SU-DHL-6 (cell line): ENCODE measurements around the gene COL4A2.

Experiments used
- H2AFZ ChIP-seq: fragments of 200-600 bp; sonication (generic); 2 replicates; pipeline ENCODE4 v1.6.1; 2014; ENCODE audit warnings: low read depth, mild to moderate bottlenecking, moderate library complexity, mixed read lengths, antibody characterized with exemption, low read length; ENCODE audit not compliant: severe bottlenecking
- H3F3A ChIP-seq: fragments of 200-600 bp; shearing (Covaris generic); 2 replicates; pipeline ENCODE4 v1.6.0; 2016; ENCODE audit warnings: antibody characterized with exemption, mild to moderate bottlenecking; ENCODE audit not compliant: insufficient read depth
- H3K27ac ChIP-seq: fragments of 200-600 bp; sonication (generic); 2 replicates; pipeline ENCODE4 v1.5.1; 2016; ENCODE audit warnings: low read depth, mild to moderate bottlenecking, low read length, moderate library complexity, mixed read lengths
- H3K27me3 ChIP-seq: fragments of 200-600 bp; sonication (generic), shearing (Covaris generic); 2 replicates; pipeline ENCODE4 v1.6.0; 2014; ENCODE audit warnings: mild to moderate bottlenecking, low read length
- H3K36me3 ChIP-seq: fragments of 200-600 bp; sonication (generic); 2 replicates; pipeline ENCODE4 v1.6.1; 2014; ENCODE audit warnings: mild to moderate bottlenecking, low read length, mixed read lengths
- H3K4me2 ChIP-seq: fragments of 300-600, 200-600 bp; shearing (Covaris generic), sonication (generic); 2 replicates; pipeline ENCODE4 v1.6.0; 2014; ENCODE audit warnings: low read length, low read depth, mild to moderate bottlenecking; ENCODE audit not compliant: poor library complexity, severe bottlenecking
- H3K4me3 ChIP-seq: fragments of 200-600 bp; sonication (generic); 2 replicates; pipeline ENCODE4 v1.5.1; 2014; ENCODE audit warnings: antibody characterized with exemption, low read length, mild to moderate bottlenecking, mixed read lengths; ENCODE audit not compliant: insufficient read depth, poor library complexity, severe bottlenecking
- H3K79me2 ChIP-seq: fragments of 200-600 bp; sonication (generic); 2 replicates; pipeline ENCODE4 v1.6.1; 2014; ENCODE audit warnings: mild to moderate bottlenecking, low read length, moderate library complexity; ENCODE audit not compliant: insufficient read depth
- H3K9ac ChIP-seq: fragments of 200-600 bp; sonication (generic); 2 replicates; pipeline ENCODE4 v1.7.0; 2014; ENCODE audit warnings: mild to moderate bottlenecking, low read length
- H3K9me2 ChIP-seq: fragments of 200-600 bp; sonication (generic); replicated peaks from 2 replicates; pipeline ENCODE4 v1.6.1; 2014; ENCODE audit warnings: low read length; ENCODE audit not compliant: insufficient read depth
- H3K9me3 ChIP-seq: fragments of 200-600 bp; sonication (generic); 2 replicates; pipeline ENCODE4 v1.6.1; 2014; ENCODE audit warnings: low read length, mixed read lengths; ENCODE audit not compliant: insufficient read depth
- H4K20me1 ChIP-seq: fragments of 200-600 bp; sonication (generic); 2 replicates; pipeline ENCODE4 v1.6.1; 2014; ENCODE audit warnings: low read depth, mild to moderate bottlenecking, antibody characterized with exemption, low read length, moderate library complexity, mixed read lengths
- CTCF ChIP-seq: fragments of 200-600 bp; sonication (generic); IDR thresholded peaks from one replicate; pipeline ENCODE4 v1.5.1; 2017; ENCODE audit warnings: antibody characterized with exemption, mild to moderate bottlenecking, low read length, moderate library complexity; ENCODE audit not compliant: insufficient read depth, poor library complexity, severe bottlenecking
- EZH2phosphoT487 ChIP-seq: fragments of 200-600 bp; sonication (generic), shearing (Covaris generic); conservative IDR thresholded peaks from 2 replicates; pipeline ENCODE4 v1.6.1; 2018; ENCODE audit warnings: mild to moderate bottlenecking, antibody characterized with exemption, low read length, moderate library complexity, mixed read lengths

The COL4A2 gene

GRCh38 chr13:110396913-110397381 lies 89.9 kb downstream of the COL4A2 start:
- H4K20me1 ChIP-seq, result no peaks in the 10 kb centered on the region
- H3K9ac ChIP-seq, result no peak overlapping the region
- H3F3A ChIP-seq, result no peaks in the 10 kb centered on the region
- no peak for TF ChIP-seq CTCF
- TF ChIP-seq EZH2phosphoT487, result no peak
- no peaks in the 10 kb centered on the region for H3K9me3 ChIP-seq
- no peak overlapping the region for H3K4me3 ChIP-seq
- no peak overlapping the region for H3K4me2 ChIP-seq
- H2AFZ ChIP-seq, result no peak overlapping the region
- H3K79me2 ChIP-seq, result no peaks in the 10 kb centered on the region
- H3K27ac ChIP-seq, result no peak overlapping the region
- H3K9me2 ChIP-seq, result no peaks in the 10 kb centered on the region
- H3K27me3 ChIP-seq, result no peaks in the 10 kb centered on the region
- H3K36me3 ChIP-seq, result no peaks in the 10 kb centered on the region

- Histone ChIP-seq H3K27ac (no peak overlapping the region), H3K4me2 (no peak overlapping the region)
- TF ChIP-seq CTCF (no peak), EZH2phosphoT487 (no peak)
Observed at GRCh38 chr13:110397436-110398115, 90.5 kb downstream of the COL4A2 start.

GRCh38 chr13:110398564-110399507 lies 91.8 kb downstream of the COL4A2 start:
- H3K36me3 ChIP-seq, result no peaks in the 10 kb centered on the region
- TF ChIP-seq EZH2phosphoT487 (no peak), CTCF (no peak)
- no peaks in the 10 kb centered on the region for H3K79me2 ChIP-seq
- H3K9me3 ChIP-seq, result no peaks in the 10 kb centered on the region
- no peak overlapping the region for H3K9ac ChIP-seq
- no peak overlapping the region for H3K4me2 ChIP-seq
- no peak overlapping the region for H3K27ac ChIP-seq
- no peaks in the 10 kb centered on the region for H3K27me3 ChIP-seq
- no peaks in the 10 kb centered on the region for H3F3A ChIP-seq
- no peak overlapping the region for H3K4me3 ChIP-seq
- no peak overlapping the region for H2AFZ ChIP-seq
- no peaks in the 10 kb centered on the region for H3K9me2 ChIP-seq
- H4K20me1 ChIP-seq, result no peaks in the 10 kb centered on the region

More at GRCh38 chr13:110397436-110398115, 90.5 kb downstream of the COL4A2 start:
- no peaks in the 10 kb centered on the region for H3K27me3 ChIP-seq
- H2AFZ ChIP-seq, result no peak overlapping the region
- no peaks in the 10 kb centered on the region for H3K9me2 ChIP-seq
- H3K4me3 ChIP-seq, result no peak overlapping the region
- no peaks in the 10 kb centered on the region for H3K9me3 ChIP-seq
- H4K20me1 ChIP-seq, result no peaks in the 10 kb centered on the region
- no peaks in the 10 kb centered on the region for H3F3A ChIP-seq
- H3K79me2 ChIP-seq, result no peaks in the 10 kb centered on the region
- no peaks in the 10 kb centered on the region for H3K36me3 ChIP-seq
- H3K9ac ChIP-seq, result no peak overlapping the region
